Ishikawa (cell line): Measurements from ENCODE around the gene RIN3.

Experiments
- CEBPB ChIP-seq: IDR thresholded peaks from 2 replicates; pipeline ENCODE4 v1.6.1; 2012
- TF ChIP-seq, protein P1 (sequence below): IDR thresholded peaks from 2 replicates; pipeline ENCODE4 v1.6.1; 2012
- TF ChIP-seq, protein P2 (sequence below): IDR thresholded peaks from 2 replicates; pipeline ENCODE4 v1.6.1; 2012; ENCODE audit warnings: low read depth, mild to moderate bottlenecking
- TF ChIP-seq, protein P3 (sequence below): IDR thresholded peaks from 2 replicates; pipeline ENCODE4 v1.6.1; 2012

DNA sequence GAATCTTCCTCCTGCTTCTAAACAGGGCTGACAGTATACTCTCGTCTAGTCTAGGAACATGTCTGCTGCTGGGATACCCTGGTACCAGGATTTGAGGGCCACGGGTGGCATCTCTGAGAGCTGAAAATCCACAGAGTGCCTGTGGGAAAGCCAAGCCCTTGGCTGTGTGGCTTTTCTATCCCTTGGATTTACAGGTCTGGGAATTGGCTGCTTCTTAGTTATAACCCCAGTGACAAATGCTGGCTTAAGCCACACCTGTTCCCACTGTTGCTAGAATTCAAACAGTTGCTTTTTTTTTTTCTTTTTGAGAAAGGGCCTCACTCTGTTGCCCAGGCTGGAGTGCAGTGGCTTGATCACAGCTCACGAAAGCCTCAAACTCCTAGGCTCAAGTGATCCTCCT is 14.3 kb upstream of the RIN3 start:
- TF ChIP-seq, protein P1, sequence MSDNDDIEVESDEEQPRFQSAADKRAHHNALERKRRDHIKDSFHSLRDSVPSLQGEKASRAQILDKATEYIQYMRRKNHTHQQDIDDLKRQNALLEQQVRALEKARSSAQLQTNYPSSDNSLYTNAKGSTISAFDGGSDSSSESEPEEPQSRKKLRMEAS = no peak
- no peak for TF ChIP-seq CEBPB
- TF ChIP-seq, protein P2, sequence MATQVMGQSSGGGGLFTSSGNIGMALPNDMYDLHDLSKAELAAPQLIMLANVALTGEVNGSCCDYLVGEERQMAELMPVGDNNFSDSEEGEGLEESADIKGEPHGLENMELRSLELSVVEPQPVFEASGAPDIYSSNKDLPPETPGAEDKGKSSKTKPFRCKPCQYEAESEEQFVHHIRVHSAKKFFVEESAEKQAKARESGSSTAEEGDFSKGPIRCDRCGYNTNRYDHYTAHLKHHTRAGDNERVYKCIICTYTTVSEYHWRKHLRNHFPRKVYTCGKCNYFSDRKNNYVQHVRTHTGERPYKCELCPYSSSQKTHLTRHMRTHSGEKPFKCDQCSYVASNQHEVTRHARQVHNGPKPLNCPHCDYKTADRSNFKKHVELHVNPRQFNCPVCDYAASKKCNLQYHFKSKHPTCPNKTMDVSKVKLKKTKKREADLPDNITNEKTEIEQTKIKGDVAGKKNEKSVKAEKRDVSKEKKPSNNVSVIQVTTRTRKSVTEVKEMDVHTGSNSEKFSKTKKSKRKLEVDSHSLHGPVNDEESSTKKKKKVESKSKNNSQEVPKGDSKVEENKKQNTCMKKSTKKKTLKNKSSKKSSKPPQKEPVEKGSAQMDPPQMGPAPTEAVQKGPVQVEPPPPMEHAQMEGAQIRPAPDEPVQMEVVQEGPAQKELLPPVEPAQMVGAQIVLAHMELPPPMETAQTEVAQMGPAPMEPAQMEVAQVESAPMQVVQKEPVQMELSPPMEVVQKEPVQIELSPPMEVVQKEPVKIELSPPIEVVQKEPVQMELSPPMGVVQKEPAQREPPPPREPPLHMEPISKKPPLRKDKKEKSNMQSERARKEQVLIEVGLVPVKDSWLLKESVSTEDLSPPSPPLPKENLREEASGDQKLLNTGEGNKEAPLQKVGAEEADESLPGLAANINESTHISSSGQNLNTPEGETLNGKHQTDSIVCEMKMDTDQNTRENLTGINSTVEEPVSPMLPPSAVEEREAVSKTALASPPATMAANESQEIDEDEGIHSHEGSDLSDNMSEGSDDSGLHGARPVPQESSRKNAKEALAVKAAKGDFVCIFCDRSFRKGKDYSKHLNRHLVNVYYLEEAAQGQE = no peak
- TF ChIP-seq, protein P3, sequence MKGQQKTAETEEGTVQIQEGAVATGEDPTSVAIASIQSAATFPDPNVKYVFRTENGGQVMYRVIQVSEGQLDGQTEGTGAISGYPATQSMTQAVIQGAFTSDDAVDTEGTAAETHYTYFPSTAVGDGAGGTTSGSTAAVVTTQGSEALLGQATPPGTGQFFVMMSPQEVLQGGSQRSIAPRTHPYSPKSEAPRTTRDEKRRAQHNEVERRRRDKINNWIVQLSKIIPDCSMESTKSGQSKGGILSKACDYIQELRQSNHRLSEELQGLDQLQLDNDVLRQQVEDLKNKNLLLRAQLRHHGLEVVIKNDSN = no peak
